Erythroblast (primary cell): ENCODE data around the gene UBC.
"Not testable (repeated sequence)": the region's sequence is repeated elsewhere in the genome, so short reads cannot be mapped to it uniquely, and the experiment has no call there.

Experiments
- DNase-seq, 2 experiments: peaks; one replicate each; lab custom pipeline; 2025; lab: John Stamatoyannopoulos, UW
- GATA1 ChIP-seq: IDR thresholded peaks from 2 replicates; pipeline ENCODE4 v1.6.1; 2011; ENCODE audit warnings: low read depth, mild to moderate bottlenecking, control low read depth, low read length, moderate library complexity
- POLR2A ChIP-seq: IDR thresholded peaks from 2 replicates; pipeline ENCODE4 v1.6.1; 2011; ENCODE audit warnings: mild to moderate bottlenecking, low read length

Gene UBC

GRCh38 chr12:124915239-124916236 lies 1.1 kb upstream of the UBC start:
- DNase-seq = no peak
- no peak for TF ChIP-seq POLR2A
- TF ChIP-seq GATA1 = no peak

- no peak for TF ChIP-seq POLR2A
- no peak for TF ChIP-seq GATA1
- no peak for DNase-seq
Measured at GRCh38 chr12:124913474-124914391, 717 bp downstream of the UBC start.

- DNase-seq = not testable (repeated sequence)
Measured at GRCh38 chr12:124912529-124913287, 1.7 kb downstream of the UBC start.

- not testable (repeated sequence) for DNase-seq
Measured at GRCh38 chr12:124911521-124911920, 2.9 kb downstream of the UBC start.

GRCh38 chr12:124910561-124911478 lies 3.6 kb downstream of the UBC start:
- no peak for DNase-seq
- TF ChIP-seq POLR2A (peak; percentile 78), GATA1 (no peak)

GRCh38 chr12:124909831-124910560 lies 4.5 kb downstream of the UBC start:
- TF ChIP-seq GATA1 = no peak
- TF ChIP-seq POLR2A = no peak
- DNase-seq = no peak

- no peak for TF ChIP-seq POLR2A
- no peak for TF ChIP-seq GATA1
- no peak for DNase-seq
Measured at GRCh38 chr12:124906606-124907261, 7.7 kb downstream of the UBC start.

- TF ChIP-seq GATA1 = no peak
- TF ChIP-seq POLR2A = no peak
- peak; percentile 71 to 76 for DNase-seq
Measured at GRCh38 chr12:124904306-124905098, 9.9 kb downstream of the UBC start.

GRCh38 chr12:124902916-124903315 lies 11.5 kb downstream of the UBC start:
- no peak for DNase-seq
- TF ChIP-seq GATA1 = no peak
- TF ChIP-seq POLR2A = no peak

- no peak for DNase-seq
- TF ChIP-seq POLR2A = no peak
- TF ChIP-seq GATA1 = no peak
Measured at GRCh38 chr12:124901003-124901402, 13.4 kb downstream of the UBC start.

- DNase-seq = not testable (repeated sequence)
Measured at GRCh38 chr12:124900345-124900795, 14.1 kb downstream of the UBC start.
